Measurements from ENCODE around the gene PCDH15. TPM values are rescaled to one million over a fixed set of nuclear protein-coding genes. Genes with fewer than 3 reads are reported as not detected.

The PCDH15 gene
- total and polyA plus RNA-seq, 2 experiments from 2014 or later = 1.1 to 1.7 TPM

DNA sequence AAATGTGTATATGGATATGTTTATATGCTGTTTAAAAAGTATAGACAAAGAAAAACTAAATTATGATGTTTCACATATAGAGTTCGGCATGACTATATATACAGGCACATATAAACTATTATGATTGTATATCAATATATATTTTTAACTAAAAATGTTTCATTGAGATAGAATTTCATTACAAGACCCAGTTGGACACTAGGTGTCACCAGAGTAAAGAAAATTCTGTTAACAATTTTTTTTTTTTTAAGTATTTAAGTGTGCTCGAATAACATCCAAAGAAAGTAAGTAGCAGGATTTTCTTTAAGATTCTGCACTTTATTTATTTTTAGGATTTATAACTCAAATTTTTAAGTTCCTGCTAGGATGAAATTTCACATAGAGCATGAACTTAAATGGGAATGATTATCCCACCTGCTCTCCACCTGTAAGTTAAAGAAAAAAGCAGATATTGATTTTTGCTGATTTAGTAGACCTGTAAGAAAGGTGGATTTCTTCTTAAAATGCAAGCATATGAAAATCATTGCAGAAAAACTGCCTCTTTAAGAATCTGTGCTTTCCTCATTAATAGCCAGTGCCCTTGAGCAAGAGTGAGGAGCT lies 961.5 kb downstream of the PCDH15 start:
- WGBS (ENCODE audit: low lambda C conversion rate, missing lambda C conversion rate) = 32% methylated on average over 2 of the region's 2 CpGs
- Histone ChIP-seq H3K27me3 (no peaks in the 10 kb centered on the region), H3K4me2 (no peak overlapping the region), H3K4me3 (no peak overlapping the region), H3K9me3 (ENCODE audit: low read depth) (no peaks in the 10 kb centered on the region), H2AFZ (no peak overlapping the region), H4K20me1 (ENCODE audit: insufficient read depth, poor library complexity, severe bottlenecking) (no peaks in the 10 kb centered on the region), H3K4me1 (ENCODE audit: insufficient read depth) (no peaks in the 10 kb centered on the region), H3K79me2 (no peaks in the 10 kb centered on the region), H3K36me3 (replicated peaks; ENCODE audit: insufficient read depth, low read depth) (no peaks in the 10 kb centered on the region), H3K9me2 (replicated peaks; ENCODE audit: insufficient read depth) (no peaks in the 10 kb centered on the region), H3K27ac (no peak overlapping the region)
- TF ChIP-seq, protein P1, sequence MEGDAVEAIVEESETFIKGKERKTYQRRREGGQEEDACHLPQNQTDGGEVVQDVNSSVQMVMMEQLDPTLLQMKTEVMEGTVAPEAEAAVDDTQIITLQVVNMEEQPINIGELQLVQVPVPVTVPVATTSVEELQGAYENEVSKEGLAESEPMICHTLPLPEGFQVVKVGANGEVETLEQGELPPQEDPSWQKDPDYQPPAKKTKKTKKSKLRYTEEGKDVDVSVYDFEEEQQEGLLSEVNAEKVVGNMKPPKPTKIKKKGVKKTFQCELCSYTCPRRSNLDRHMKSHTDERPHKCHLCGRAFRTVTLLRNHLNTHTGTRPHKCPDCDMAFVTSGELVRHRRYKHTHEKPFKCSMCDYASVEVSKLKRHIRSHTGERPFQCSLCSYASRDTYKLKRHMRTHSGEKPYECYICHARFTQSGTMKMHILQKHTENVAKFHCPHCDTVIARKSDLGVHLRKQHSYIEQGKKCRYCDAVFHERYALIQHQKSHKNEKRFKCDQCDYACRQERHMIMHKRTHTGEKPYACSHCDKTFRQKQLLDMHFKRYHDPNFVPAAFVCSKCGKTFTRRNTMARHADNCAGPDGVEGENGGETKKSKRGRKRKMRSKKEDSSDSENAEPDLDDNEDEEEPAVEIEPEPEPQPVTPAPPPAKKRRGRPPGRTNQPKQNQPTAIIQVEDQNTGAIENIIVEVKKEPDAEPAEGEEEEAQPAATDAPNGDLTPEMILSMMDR (IDR thresholded peaks at IDR 0.05; ENCODE audit: poor library complexity) = peak; percentile 78
- TF ChIP-seq EZH2 (IDR thresholded peaks at IDR 0.05; ENCODE audit: borderline replicate concordance) (no peak), EZH2phosphoT487 (IDR thresholded peaks at IDR 0.05; ENCODE audit: low read depth, severe bottlenecking, unreplicated experiment) (no peak)
- peak; percentile 59 for DNase-seq (ENCODE audit: low spot score)

DNA sequence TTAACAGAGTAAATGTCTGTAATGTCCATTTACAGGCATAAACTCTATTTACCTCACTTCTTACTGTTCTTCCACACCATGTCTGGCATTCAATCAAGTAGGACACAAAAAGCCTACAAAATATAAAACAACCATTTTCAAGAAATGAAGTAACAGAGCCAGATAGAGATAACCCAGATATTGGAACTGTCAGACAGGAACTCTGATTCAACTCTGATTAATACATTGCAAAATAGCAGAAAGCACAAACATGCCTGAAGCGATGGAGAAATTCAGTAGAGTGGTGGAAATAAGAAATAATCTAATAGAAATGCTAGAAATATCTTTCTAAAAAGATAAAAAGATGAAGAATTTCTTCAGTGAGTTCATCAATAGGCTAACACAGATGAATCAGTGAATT lies 964.4 kb downstream of the PCDH15 start:
- 75% methylated on average over 1 of the region's 1 CpG for WGBS (ENCODE audit: low lambda C conversion rate, missing lambda C conversion rate)
- no peaks in the 10 kb centered on the region for H3K27me3 ChIP-seq
- no peaks in the 10 kb centered on the region for H3K79me2 ChIP-seq
- H3K27ac ChIP-seq = peak overlapping the region; percentile 11
- TF ChIP-seq, protein P1 (IDR thresholded peaks at IDR 0.05; ENCODE audit: poor library complexity) = no peak
- TF ChIP-seq EZH2 (IDR thresholded peaks at IDR 0.05; ENCODE audit: borderline replicate concordance) (no peak), EZH2phosphoT487 (IDR thresholded peaks at IDR 0.05; ENCODE audit: low read depth, severe bottlenecking, unreplicated experiment) (no peak)
- H3K4me2 ChIP-seq = no peak overlapping the region
- DNase-seq (ENCODE audit: low spot score) = no peak
- H3K4me3 ChIP-seq = no peak overlapping the region
- H3K36me3 ChIP-seq (replicated peaks; ENCODE audit: insufficient read depth, low read depth) = no peaks in the 10 kb centered on the region
- no peaks in the 10 kb centered on the region for H3K9me2 ChIP-seq (replicated peaks; ENCODE audit: insufficient read depth)
- no peaks in the 10 kb centered on the region for H3K9me3 ChIP-seq (ENCODE audit: low read depth)
- H2AFZ ChIP-seq = no peak overlapping the region
- H3K4me1 ChIP-seq (ENCODE audit: insufficient read depth) = no peaks in the 10 kb centered on the region
- no peaks in the 10 kb centered on the region for H4K20me1 ChIP-seq (ENCODE audit: insufficient read depth, poor library complexity, severe bottlenecking)

DNA sequence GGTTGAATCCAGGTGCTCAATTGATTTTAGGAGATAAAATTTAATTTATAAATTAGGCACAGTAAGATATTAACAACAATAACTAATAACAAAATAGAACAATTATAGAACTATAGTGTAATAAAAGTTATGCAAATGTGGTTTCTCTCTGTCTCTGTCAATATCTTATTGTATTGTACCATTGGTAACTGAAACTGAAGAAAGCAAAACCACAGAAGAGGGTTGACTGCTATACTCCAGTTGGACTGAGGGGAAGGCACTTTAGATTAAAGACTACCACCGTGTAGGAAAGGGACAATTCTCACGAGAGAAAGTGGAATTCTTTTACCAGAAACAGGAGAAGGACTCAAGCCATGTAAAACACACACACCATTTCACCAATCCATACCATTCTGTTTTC lies 967.1 kb downstream of the PCDH15 start:
- H3K36me3 ChIP-seq (replicated peaks; ENCODE audit: insufficient read depth, low read depth) = no peaks in the 10 kb centered on the region
- no peaks in the 10 kb centered on the region for H3K4me1 ChIP-seq (ENCODE audit: insufficient read depth)
- H3K4me3 ChIP-seq = no peak overlapping the region
- DNase-seq (ENCODE audit: low spot score) = no peak
- no peaks in the 10 kb centered on the region for H3K27me3 ChIP-seq
- no peak overlapping the region for H3K27ac ChIP-seq
- no peaks in the 10 kb centered on the region for H3K79me2 ChIP-seq
- H3K4me2 ChIP-seq = no peak overlapping the region
- TF ChIP-seq EZH2 (IDR thresholded peaks at IDR 0.05; ENCODE audit: borderline replicate concordance) (no peak), EZH2phosphoT487 (IDR thresholded peaks at IDR 0.05; ENCODE audit: low read depth, severe bottlenecking, unreplicated experiment) (no peak)
- TF ChIP-seq, protein P1 (IDR thresholded peaks at IDR 0.05; ENCODE audit: poor library complexity) = no peak
- H3K9me2 ChIP-seq (replicated peaks; ENCODE audit: insufficient read depth) = no peaks in the 10 kb centered on the region
- no peak overlapping the region for H2AFZ ChIP-seq
- no peaks in the 10 kb centered on the region for H3K9me3 ChIP-seq (ENCODE audit: low read depth)
- no peaks in the 10 kb centered on the region for H4K20me1 ChIP-seq (ENCODE audit: insufficient read depth, poor library complexity, severe bottlenecking)
- WGBS (ENCODE audit: low lambda C conversion rate, missing lambda C conversion rate) = 70% methylated on average over 2 of the region's 2 CpGs
